ENCODE data around the gene DPP10. TPM values are rescaled to one million over a fixed set of nuclear protein-coding genes. Genes with fewer than 3 reads are reported as not detected.

The DPP10 gene
- total and polyA plus RNA-seq, 10 of the 15 experiments (the other 5 are each of a cell fraction or from before 2014, with no cell fraction given), result not detected

DNA sequence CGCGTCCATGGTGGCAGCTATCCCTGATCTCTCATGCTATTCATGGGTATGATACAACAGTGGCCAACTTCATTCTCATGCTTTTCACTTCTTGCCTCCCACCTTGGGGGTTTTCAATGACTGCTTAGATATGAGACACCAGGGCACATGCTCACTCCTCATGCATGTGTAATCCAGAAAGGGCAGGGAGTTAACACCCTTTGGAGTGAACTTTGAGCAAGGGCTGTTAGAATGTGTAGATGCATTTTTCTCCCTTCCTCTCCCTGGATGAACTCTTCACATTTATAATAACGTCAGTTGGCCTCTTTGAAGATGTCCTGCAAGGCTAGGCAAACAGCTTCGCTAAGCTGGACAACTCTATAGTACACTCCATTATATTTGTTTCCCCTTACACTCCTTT lies 56.7 kb downstream of the DPP10 start:
- DNase-seq (ENCODE audit: low read depth, low spot score) (no peak), FAIRE-seq (no peak), ATAC-seq (no peak)
- H3K9me3 ChIP-seq (replicated peaks; ENCODE audit: control insufficient read depth, insufficient read depth, low read length), result no peaks in the 10 kb centered on the region
- no peaks in the 10 kb centered on the region for H4K20me1 ChIP-seq (ENCODE audit: control insufficient read depth, insufficient read depth)
- no peak overlapping the region for H3K9ac ChIP-seq (ENCODE audit: control insufficient read depth, insufficient read depth, low read length)
- H3K79me2 ChIP-seq (ENCODE audit: control insufficient read depth, insufficient read depth, low read length), result no peaks in the 10 kb centered on the region
- H3K4me1 ChIP-seq (ENCODE audit: control insufficient read depth, insufficient read depth, low read length), result no peaks in the 10 kb centered on the region
- ChIA-PET POLR2A (no interaction called here), SMC1A (ENCODE audit: uncharacterized antibody, unreplicated experiment) (no interaction called here), CTCF (no interaction called here), RAD21 (ENCODE audit: unreplicated experiment) (no interaction called here)
- in situ Hi-C loops (cut with MboI) (no loop called here), intact Hi-C loops (cut with micrococcal nuclease; ENCODE audit: unreplicated experiment) (no loop called here)
- no peak overlapping the region for H3K27ac ChIP-seq (ENCODE audit: control insufficient read depth, insufficient read depth)
- no peak overlapping the region for H3K4me3 ChIP-seq
- no peak overlapping the region for H3K4me2 ChIP-seq (ENCODE audit: control insufficient read depth, insufficient read depth)
- no peaks in the 10 kb centered on the region for H3K27me3 ChIP-seq (replicated peaks in 1 of 2; ENCODE audit: control insufficient read depth in 2 of 2, insufficient read depth in 2 of 2, low read length in 1 of 2)
- H2AFZ ChIP-seq (ENCODE audit: control insufficient read depth, low read depth, low read length), result no peak overlapping the region
- WGBS (ENCODE audit: insufficient coverage, insufficient replicate concordance, low lambda C conversion rate, missing lambda C conversion rate), result 43% methylated on average over 4 of the region's 4 CpGs
- BruUV-seq (replicated peaks), result no TSS peak
- H3K36me3 ChIP-seq (ENCODE audit: control insufficient read depth in 2 of 2, insufficient read depth in 2 of 2, low read length in 1 of 2), result no peaks in the 10 kb centered on the region
- TF ChIP-seq USF1 (IDR thresholded peaks at IDR 0.05; ENCODE audit: borderline replicate concordance, extremely low read length, insufficient read depth, low read depth, low read length) (no peak), CUX1 (IDR thresholded peaks at IDR 0.05; ENCODE audit: insufficient replicate concordance, low read depth, low read length) (no peak), SREBF2 (IDR thresholded peaks at IDR 0.05; ENCODE audit: low read length) (no peak), IRF4 (IDR thresholded peaks at IDR 0.05; ENCODE audit: low read depth, low read length) (no peak), USF2 (IDR thresholded peaks at IDR 0.05; ENCODE audit: borderline replicate concordance, low read depth, low read length) (no peak), NR2C1 (IDR thresholded peaks at IDR 0.05) (no peak), LARP7 (IDR thresholded peaks at IDR 0.05) (no peak), BACH1 (IDR thresholded peaks at IDR 0.05; ENCODE audit: borderline replicate concordance) (no peak), NRF1 (conservative IDR thresholded peaks at IDR 0.05; ENCODE audit: low read depth, low read length) (no peak), PRDM15 (CRISPR knock-in tag; IDR thresholded peaks at IDR 0.05) (no peak), NKRF (conservative IDR thresholded peaks at IDR 0.05) (no peak)

Data from GM12878 (cell line).